ENCODE measurements around the gene VIL1. TPM values are rescaled to one million over a fixed set of nuclear protein-coding genes. Genes with fewer than 3 reads are reported as not detected.

The VIL1 gene
- total and polyA plus RNA-seq, 2 of the 13 experiments (the other 11 are each of a cell fraction or from before 2014, with no cell fraction given) = 287 to 301 TPM

- TF ChIP-seq ZHX1 (CRISPR knock-in tag; IDR thresholded peaks at IDR 0.05; ENCODE audit: low read depth) = 0 out of 2 replicates have a peak, but pooled peaks have one; percentile 55
- peak; percentile 84; the same call in 1 of the 2 replicates for TF ChIP-seq SP140L (CRISPR knock-in tag; IDR thresholded peaks at IDR 0.05; ENCODE audit: borderline replicate concordance)
- TF ChIP-seq ZBTB21 (CRISPR knock-in tag; IDR thresholded peaks at IDR 0.05) = peak; percentile 21; the same call in 1 of the 2 replicates
- no peak for TF ChIP-seq ZNF83 (CRISPR knock-in tag; IDR thresholded peaks at IDR 0.05; ENCODE audit: borderline replicate concordance)
- no peak for TF ChIP-seq ZUFSP (CRISPR knock-in tag; IDR thresholded peaks at IDR 0.05; ENCODE audit: borderline replicate concordance)
- TF ChIP-seq ATF4 (CRISPR knock-in tag; IDR thresholded peaks at IDR 0.05) = no peak
- TF ChIP-seq ZNF766 (CRISPR knock-in tag; IDR thresholded peaks at IDR 0.05; ENCODE audit: borderline replicate concordance) = no peak
- TF ChIP-seq CBX5 (CRISPR knock-in tag; IDR thresholded peaks at IDR 0.05; ENCODE audit: borderline replicate concordance) = peak; percentile 85; the same call in 1 of the 2 replicates
- TF ChIP-seq PCBP1 (IDR thresholded peaks at IDR 0.05; ENCODE audit: borderline replicate concordance, low read depth, low read length) = 0 out of 2 replicates have a peak, but pooled peaks have one; percentile 14
- TF ChIP-seq ZNF704 (CRISPR knock-in tag; IDR thresholded peaks at IDR 0.05; ENCODE audit: borderline replicate concordance) = 0 out of 2 replicates have a peak, but pooled peaks have one; percentile 16
- 0 out of 2 replicates have a peak, but pooled peaks have one; percentile 7 for TF ChIP-seq ZNF629 (CRISPR knock-in tag; conservative IDR thresholded peaks at IDR 0.05)
- TF ChIP-seq TCF12 (IDR thresholded peaks at IDR 0.05) = no peak
- TF ChIP-seq TCF12 (CRISPR knock-in tag; IDR thresholded peaks at IDR 0.05) = peak; percentile 33; the same call in 1 of the 2 replicates
- TF ChIP-seq RAD51 (IDR thresholded peaks at IDR 0.05; ENCODE audit: borderline replicate concordance) = no peak
- TF ChIP-seq ZFP36L2 (CRISPR knock-in tag; IDR thresholded peaks at IDR 0.05) = no peak
- TF ChIP-seq ZFP82 (CRISPR knock-in tag; IDR thresholded peaks at IDR 0.05; ENCODE audit: borderline replicate concordance) = no peak
- no peak for TF ChIP-seq ADNP (CRISPR knock-in tag; IDR thresholded peaks at IDR 0.05)
- TF ChIP-seq POLR2A (IDR thresholded peaks at IDR 0.05; ENCODE audit: insufficient read depth in 1 of 2, low read depth in 2 of 2, low read length in 2 of 2) = peak; percentile 92 to 99
- TF ChIP-seq JDP2 (CRISPR knock-in tag; IDR thresholded peaks at IDR 0.05; ENCODE audit: borderline replicate concordance) = no peak
- peak; percentile 85 for TF ChIP-seq SMAD3 (CRISPR knock-in tag; IDR thresholded peaks at IDR 0.05)
- TF ChIP-seq MAFF (IDR thresholded peaks at IDR 0.05; ENCODE audit: low read depth, low read length) = no peak
- no peak for TF ChIP-seq AGO1 (IDR thresholded peaks at IDR 0.05; ENCODE audit: low read depth, low read length, poor library complexity, severe bottlenecking)
These were observed at the start of gene VIL1 (continued) for GRCh38 chr2:218418717-218419458.

Measured in HepG2 (cell line).